SHP77 (cell line): Measurements from ENCODE around the gene NOP16.
"Not testable (repeated sequence)": the region's sequence is repeated elsewhere in the genome, so short reads cannot be mapped to it uniquely, and the experiment has no call there.

ENCODE experiments used
- DNase-seq, 2 experiments: peaks; one replicate each; lab custom pipeline; 2025; lab: John Stamatoyannopoulos, UW

The NOP16 gene

DNA sequence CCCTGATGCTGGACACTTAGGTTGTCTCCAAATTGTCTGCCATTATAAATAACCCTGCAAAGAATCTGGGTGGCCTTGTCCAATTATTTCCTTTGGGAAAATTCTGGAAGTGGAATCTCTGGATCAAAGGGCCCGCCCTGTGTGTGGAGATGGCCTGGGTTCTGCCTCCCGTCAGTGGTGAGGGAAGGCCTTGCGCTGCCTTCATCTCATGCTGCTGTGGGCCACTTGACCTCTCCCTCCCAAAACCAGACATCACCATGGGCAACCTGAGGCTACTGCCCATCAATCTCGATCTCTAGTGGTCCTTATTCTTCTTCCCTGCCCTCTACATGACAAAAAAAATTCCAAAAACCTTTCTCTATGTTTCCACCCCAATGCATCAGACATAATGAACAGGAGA, 21.4 kb upstream of the NOP16 start:
- DNase-seq = no peak

GRCh38 chr5:176408590-176408989, 20.2 kb upstream of the NOP16 start:
- no peak for DNase-seq

- not testable (repeated sequence) for DNase-seq
Measured at GRCh38 chr5:176408252-176408573, 19.8 kb upstream of the NOP16 start.

DNA sequence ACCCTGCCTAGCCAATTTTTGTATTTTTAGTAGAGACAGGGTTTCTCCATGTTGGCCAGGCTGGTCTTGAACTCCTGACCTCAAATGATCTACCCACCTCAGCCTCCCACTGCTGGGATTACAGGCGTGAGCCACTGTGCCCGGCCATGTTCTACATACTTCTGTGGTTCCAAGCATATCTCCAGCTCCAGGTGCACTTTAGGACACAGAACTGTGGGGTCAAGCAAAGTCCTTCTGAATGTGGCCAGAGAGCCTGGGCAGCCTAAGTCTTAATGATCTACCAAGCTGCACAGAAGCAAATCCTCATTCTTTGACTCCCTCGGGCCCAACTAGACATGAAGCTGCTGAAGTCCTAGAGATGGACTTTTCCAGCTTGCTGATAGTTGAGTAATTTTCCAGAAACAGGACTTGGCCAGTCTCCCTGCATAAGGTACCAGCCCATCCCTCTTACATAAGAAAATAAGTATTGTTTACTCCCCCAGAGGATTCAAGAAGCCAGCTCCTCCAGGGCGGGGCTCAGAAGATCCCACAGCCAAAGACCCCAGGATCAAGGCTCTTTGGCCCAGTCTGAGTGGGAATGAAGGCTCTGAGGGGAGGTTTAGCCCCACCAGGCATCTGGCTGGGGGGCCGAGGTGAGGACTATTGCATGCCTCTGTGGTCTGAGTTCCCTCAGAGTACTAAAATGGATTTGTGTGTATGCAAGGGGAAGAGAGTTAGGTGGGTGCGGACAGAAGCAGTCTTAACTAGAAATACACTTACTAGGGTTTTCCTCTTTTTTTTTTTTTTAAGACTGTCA, 19.3 kb upstream of the NOP16 start:
- DNase-seq = no peak

GRCh38 chr5:176406436-176407052, 18.1 kb upstream of the NOP16 start:
- no peak for DNase-seq

GRCh38 chr5:176405656-176406435, 17.4 kb upstream of the NOP16 start:
- DNase-seq = peak in 1 of 2 experiments; percentile 14

DNA sequence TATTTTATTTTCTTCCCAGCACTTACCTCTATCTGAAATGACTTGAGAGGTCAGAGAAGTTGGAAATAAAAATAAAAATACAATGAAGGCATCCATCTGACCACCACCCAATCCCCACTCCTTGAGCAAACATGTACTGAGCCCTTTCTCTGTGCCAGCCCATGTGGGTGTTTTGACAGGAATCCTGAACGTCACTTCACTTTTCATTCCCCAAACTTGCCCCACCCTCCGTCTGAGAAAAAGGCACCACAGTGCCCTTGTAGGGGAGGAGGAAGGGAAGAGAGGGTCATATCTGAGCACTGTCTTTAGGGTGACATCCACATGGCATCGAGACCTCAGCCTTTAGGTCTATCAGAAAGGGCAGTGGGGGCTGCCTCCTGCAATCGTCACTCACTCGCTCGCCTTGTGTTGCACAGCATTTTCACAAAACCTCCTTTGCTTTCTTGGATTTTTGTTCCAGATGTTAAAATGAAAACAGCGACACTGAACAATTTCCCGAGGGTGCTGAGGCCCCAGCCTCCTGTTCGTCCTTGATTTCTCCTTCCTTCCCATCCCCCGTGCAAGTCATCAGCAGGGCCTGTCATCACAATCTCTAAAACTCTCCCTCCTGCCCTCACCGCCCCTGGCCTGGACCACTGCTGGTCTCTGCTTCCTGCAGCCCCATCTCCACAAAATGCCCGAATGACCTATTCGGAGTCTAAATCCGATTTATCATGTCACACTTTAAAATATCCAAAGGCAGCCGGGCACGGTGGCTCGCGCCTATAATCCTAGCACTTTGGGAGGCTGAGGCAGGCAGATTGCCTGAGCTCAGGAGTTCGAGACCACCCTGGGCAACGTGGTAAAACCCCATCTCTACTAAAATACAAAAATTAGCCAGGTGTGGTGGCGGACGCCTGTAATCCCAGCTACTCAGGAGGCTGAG, 13.1 kb upstream of the NOP16 start:
- no peak for DNase-seq

GRCh38 chr5:176400382-176401156, 12.2 kb upstream of the NOP16 start:
- DNase-seq = no peak

GRCh38 chr5:176397736-176398420, 9.5 kb upstream of the NOP16 start:
- DNase-seq = no peak

- no peak for DNase-seq
Measured at GRCh38 chr5:176396330-176396729, 7.9 kb upstream of the NOP16 start.

- DNase-seq = no peak
Measured at GRCh38 chr5:176394881-176395675, 6.7 kb upstream of the NOP16 start.

- no peak for DNase-seq
Measured at GRCh38 chr5:176394096-176394495, 5.7 kb upstream of the NOP16 start.

DNA sequence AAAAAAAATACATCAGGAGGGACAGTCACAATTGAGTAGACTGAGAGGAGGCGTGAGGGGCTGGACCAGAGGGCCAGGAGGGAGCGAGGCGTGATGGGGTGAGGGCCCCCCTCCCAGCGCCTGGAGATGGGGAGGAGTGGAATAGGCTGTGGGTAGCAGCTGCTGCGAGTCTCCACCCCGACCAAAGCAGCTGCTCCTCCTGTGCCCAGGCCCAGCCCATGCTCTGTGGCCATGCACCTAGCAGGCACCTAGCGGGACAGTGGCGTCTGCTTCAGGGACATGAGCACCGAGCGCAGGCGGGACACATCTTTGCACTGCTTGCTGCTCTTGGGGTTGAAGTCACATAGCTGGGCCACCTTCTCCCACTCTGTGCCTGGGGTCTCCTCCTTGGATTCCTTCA, 4.1 kb upstream of the NOP16 start:
- DNase-seq = no peak

- DNase-seq = no peak
Measured at GRCh38 chr5:176391999-176392398, 3.6 kb upstream of the NOP16 start.

DNA sequence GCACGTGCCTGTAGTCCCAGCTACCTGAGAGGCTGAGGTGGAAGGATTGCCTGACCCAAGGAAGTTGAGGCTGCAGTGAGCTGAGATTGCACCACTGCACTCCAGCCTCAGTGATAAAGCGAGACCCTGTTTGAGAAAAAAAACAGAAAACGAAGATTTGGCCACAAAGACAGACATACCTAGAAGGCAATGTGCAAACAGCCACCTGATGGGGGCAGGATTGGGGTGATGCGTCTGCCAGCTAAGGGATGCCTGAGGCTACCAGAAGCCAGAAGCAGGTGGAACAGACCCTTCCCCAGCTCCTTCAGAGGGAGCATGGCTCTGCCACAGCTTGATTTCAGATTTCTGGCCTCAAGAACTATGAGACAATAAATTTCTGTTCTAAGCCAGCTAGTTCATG, 3.1 kb upstream of the NOP16 start:
- no peak for DNase-seq

GRCh38 chr5:176389135-176390123, 1.0 kb upstream of the NOP16 start:
- peak; percentile 62 to 67 for DNase-seq

GRCh38 chr5:176388003-176388443, 375 bp downstream of the NOP16 start:
- DNase-seq = no peak

DNA sequence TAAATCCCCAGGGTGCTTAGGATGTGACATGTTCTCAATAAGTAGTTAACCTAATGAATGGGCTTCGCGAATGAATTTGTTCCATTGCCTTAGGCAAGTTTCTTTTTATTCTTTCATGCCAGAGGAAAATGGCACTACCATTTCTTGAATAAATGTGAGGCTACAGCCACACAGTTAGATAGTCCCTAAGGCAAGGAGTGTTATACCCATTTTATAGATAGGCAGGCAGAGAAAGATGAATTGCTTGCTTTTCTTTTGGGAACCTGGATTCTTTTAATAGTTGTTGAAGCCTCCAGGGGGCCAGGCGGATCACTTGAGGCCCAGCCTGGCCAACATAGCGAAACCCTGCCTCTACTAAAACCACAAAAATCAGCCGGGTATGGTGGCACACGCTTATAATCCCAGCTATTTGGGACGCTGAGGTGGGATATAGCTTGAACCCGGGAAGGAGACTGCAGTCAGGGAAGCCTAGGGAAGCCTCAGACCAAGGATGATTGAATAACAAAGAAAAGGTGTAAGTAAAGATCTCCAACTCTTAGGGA, 943 bp downstream of the NOP16 start:
- no peak for DNase-seq
